ENCODE data around the gene HOXC5.

- TF ChIP-seq POLR2A (IDR thresholded peaks at IDR 0.05) (no peak), CTCF (IDR thresholded peaks at IDR 0.05 in 4 of 5, conservative IDR thresholded peaks at IDR 0.05 in 1 of 5) (no peak)
These were observed 40.4 kb upstream of the HOXC5 start for GRCh38 chr12:53992377-53992889.
